ENCODE results near the gene EP400.
"Not testable (repeated sequence)": the region's sequence is repeated elsewhere in the genome, so short reads cannot be mapped to it uniquely, and the experiment has no call there.

EP400 gene

GRCh38 chr12:132047630-132048029 lies 97.9 kb downstream of the EP400 start:
- FAIRE-seq, result not testable (repeated sequence)

GRCh38 chr12:132049442-132049841 lies 99.7 kb downstream of the EP400 start:
- no peak for FAIRE-seq

- FAIRE-seq, result no peak
Observed at GRCh38 chr12:132049876-132050275, 100.1 kb downstream of the EP400 start.

- FAIRE-seq, result not testable (repeated sequence)
Observed at GRCh38 chr12:132051718-132052117, 102.0 kb downstream of the EP400 start.

- FAIRE-seq, result no peak
Observed at GRCh38 chr12:132052196-132052932, 102.6 kb downstream of the EP400 start.

GRCh38 chr12:132053338-132054330 lies 103.9 kb downstream of the EP400 start:
- no peak for FAIRE-seq

GRCh38 chr12:132054983-132055382 lies 105.2 kb downstream of the EP400 start:
- no peak for FAIRE-seq

GRCh38 chr12:132055535-132056096 lies 105.9 kb downstream of the EP400 start:
- no peak for FAIRE-seq

- no peak for FAIRE-seq
Observed at GRCh38 chr12:132056320-132056719, 106.6 kb downstream of the EP400 start.

GRCh38 chr12:132056951-132057350 lies 107.2 kb downstream of the EP400 start:
- FAIRE-seq, result no peak

- FAIRE-seq, result no peak
Observed at GRCh38 chr12:132057691-132058090, 107.9 kb downstream of the EP400 start.

- FAIRE-seq, result no peak
Observed at GRCh38 chr12:132061197-132061596, 111.5 kb downstream of the EP400 start.

GRCh38 chr12:132061641-132062430 lies 112.1 kb downstream of the EP400 start:
- no peak for FAIRE-seq

- no peak for FAIRE-seq
Observed at GRCh38 chr12:132062481-132062880, 112.7 kb downstream of the EP400 start.

GRCh38 chr12:132063491-132063890 lies 113.7 kb downstream of the EP400 start:
- no peak for FAIRE-seq

- no peak for FAIRE-seq
Observed at GRCh38 chr12:132064631-132065030, 114.9 kb downstream of the EP400 start.

GRCh38 chr12:132065203-132065602 lies 115.5 kb downstream of the EP400 start:
- FAIRE-seq, result no peak

GRCh38 chr12:132065609-132066344 lies 116.0 kb downstream of the EP400 start:
- FAIRE-seq, result no peak

GRCh38 chr12:132066345-132066685 lies 116.6 kb downstream of the EP400 start:
- FAIRE-seq, result no peak

- no peak for FAIRE-seq
Observed at GRCh38 chr12:132066749-132067148, 117.0 kb downstream of the EP400 start.

GRCh38 chr12:132067182-132067581 lies 117.4 kb downstream of the EP400 start:
- FAIRE-seq, result no peak

GRCh38 chr12:132068250-132068649 lies 118.5 kb downstream of the EP400 start:
- FAIRE-seq, result no peak

Data from colon (tissue), 2 donors.